SK-N-MC (cell line): ENCODE data around the gene MCOLN2.

ENCODE experiments used
- EZH2 ChIP-seq: fragments of 200-600 bp; sonication (generic); IDR thresholded peaks from one replicate; pipeline ENCODE4 v1.6.1; 2017; ENCODE audit warnings: antibody characterized with exemption
- POLR2AphosphoS5 ChIP-seq: IDR thresholded peaks from 2 replicates; pipeline ENCODE4 v1.6.1; 2012; ENCODE audit warnings: mild to moderate bottlenecking, low read depth, low read length, borderline replicate concordance

DNA sequence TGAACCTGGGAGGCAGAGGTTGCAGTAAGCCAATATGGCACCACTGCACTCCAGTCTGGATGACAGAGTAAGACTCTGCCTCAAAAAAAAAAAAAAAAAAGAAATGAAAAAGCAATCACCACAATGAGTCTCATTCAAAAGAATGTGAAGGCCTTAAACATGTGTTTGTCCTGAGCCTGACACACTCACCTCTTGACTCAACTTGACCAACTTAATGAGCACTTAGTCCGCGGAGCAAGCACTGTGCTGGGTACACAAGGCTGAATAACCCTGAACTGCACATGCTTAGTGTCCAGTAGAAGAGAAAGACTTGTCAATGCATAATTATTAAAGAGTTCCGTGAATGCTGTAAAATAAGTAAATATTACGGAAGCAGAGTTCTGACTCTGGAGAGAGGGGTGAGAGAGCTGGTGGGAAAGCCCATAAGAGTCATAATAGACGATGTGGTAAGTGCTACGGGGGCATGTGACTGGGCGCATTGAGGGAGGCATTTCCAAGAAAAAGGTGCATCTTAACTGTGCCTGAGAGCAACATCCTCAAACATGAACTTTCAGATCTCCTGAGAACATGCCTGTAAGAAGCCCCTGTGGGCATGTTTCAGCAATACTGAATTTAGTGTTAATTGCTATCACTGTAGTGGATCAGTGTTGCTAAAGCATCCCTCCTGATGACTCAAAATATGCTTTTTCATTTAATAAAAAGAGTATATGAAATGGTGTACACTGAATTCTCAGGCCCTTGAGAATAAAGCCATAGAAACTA lies 27.2 kb downstream of the MCOLN2 start:
- TF ChIP-seq POLR2AphosphoS5: no peak
- TF ChIP-seq EZH2: no peak
